ENCODE measurements around the gene ATP1B1. TPM values are rescaled to one million over a fixed set of nuclear protein-coding genes. Genes with fewer than 3 reads are reported as not detected.

The ATP1B1 gene
- total RNA-seq = 72.3 and 128 TPM in 2 replicates

GRCh38 chr1:169106095-169106920 is at the start of gene ATP1B1:
Gene ATP1B1 (plus strand): TSS chr1:169106690. CDS start chr1:169106830, 140 bp downstream.
- no peak for DNase-seq (ENCODE audit: extremely low read depth, low read depth, low spot score)

- DNase-seq (ENCODE audit: extremely low read depth, low read depth, low spot score) = no peak
Measured at GRCh38 chr1:169059421-169059820, 47.1 kb upstream of the ATP1B1 start.

GRCh38 chr1:169060043-169060722 is 46.3 kb upstream of the ATP1B1 start:
- DNase-seq (ENCODE audit: extremely low read depth, low read depth, low spot score) = no peak

- DNase-seq (ENCODE audit: extremely low read depth, low read depth, low spot score) = no peak
Measured at GRCh38 chr1:169060919-169061639, 45.4 kb upstream of the ATP1B1 start.

- no peak for DNase-seq (ENCODE audit: extremely low read depth, low read depth, low spot score)
Measured at GRCh38 chr1:169062152-169062551, 44.3 kb upstream of the ATP1B1 start.

GRCh38 chr1:169064103-169064502 is 42.4 kb upstream of the ATP1B1 start:
- DNase-seq (ENCODE audit: extremely low read depth, low read depth, low spot score) = no peak

GRCh38 chr1:169070547-169070946 is 35.9 kb upstream of the ATP1B1 start:
- DNase-seq (ENCODE audit: extremely low read depth, low read depth, low spot score) = no peak

GRCh38 chr1:169070958-169071357 is 35.5 kb upstream of the ATP1B1 start:
- no peak for DNase-seq (ENCODE audit: extremely low read depth, low read depth, low spot score)

- no peak for DNase-seq (ENCODE audit: extremely low read depth, low read depth, low spot score)
Measured at GRCh38 chr1:169072945-169073725, 33.4 kb upstream of the ATP1B1 start.

- DNase-seq (ENCODE audit: extremely low read depth, low read depth, low spot score) = no peak
Measured at GRCh38 chr1:169078163-169078883, 28.2 kb upstream of the ATP1B1 start.

GRCh38 chr1:169081503-169082123 is 24.9 kb upstream of the ATP1B1 start:
- no peak for DNase-seq (ENCODE audit: extremely low read depth, low read depth, low spot score)

- no peak for DNase-seq (ENCODE audit: extremely low read depth, low read depth, low spot score)
Measured at GRCh38 chr1:169085911-169086310, 20.6 kb upstream of the ATP1B1 start.

- DNase-seq (ENCODE audit: extremely low read depth, low read depth, low spot score) = no peak
Measured at GRCh38 chr1:169086603-169087455, 19.7 kb upstream of the ATP1B1 start.

GRCh38 chr1:169087876-169088275 is 18.6 kb upstream of the ATP1B1 start:
- DNase-seq (ENCODE audit: extremely low read depth, low read depth, low spot score) = no peak

GRCh38 chr1:169089776-169090175 is 16.7 kb upstream of the ATP1B1 start:
- no peak for DNase-seq (ENCODE audit: extremely low read depth, low read depth, low spot score)

GRCh38 chr1:169090308-169090899 is 16.1 kb upstream of the ATP1B1 start:
- DNase-seq (ENCODE audit: extremely low read depth, low read depth, low spot score) = no peak

GRCh38 chr1:169090900-169091311 is 15.6 kb upstream of the ATP1B1 start:
- DNase-seq (ENCODE audit: extremely low read depth, low read depth, low spot score) = no peak

GRCh38 chr1:169091480-169091941 is 15.0 kb upstream of the ATP1B1 start:
- DNase-seq (ENCODE audit: extremely low read depth, low read depth, low spot score) = no peak

Measured in glomerular endothelial cell (primary cell).